Panc1 (cell line): ENCODE data around the gene KCNG2.

ENCODE experiments used
- CTCF ChIP-seq: fragments of 450-650 bp; IDR thresholded peaks from 2 replicates; pipeline ENCODE4 v1.5.1; 2017; ENCODE audit warnings: mild to moderate bottlenecking
- POLR2AphosphoS5 ChIP-seq: IDR thresholded peaks from 2 replicates; pipeline ENCODE4 v1.6.1; 2012; ENCODE audit warnings: mild to moderate bottlenecking, low read depth, low read length, moderate library complexity
- SIN3A ChIP-seq: IDR thresholded peaks from 2 replicates; pipeline ENCODE4 v1.6.1; 2012; ENCODE audit warnings: low read depth, mild to moderate bottlenecking, low read length, moderate library complexity, borderline replicate concordance; ENCODE audit not compliant: insufficient read depth

- TF ChIP-seq CTCF (no peak), POLR2AphosphoS5 (no peak), SIN3A (no peak)
These were observed 51.0 kb downstream of the KCNG2 start for GRCh38 chr18:79848579-79849327.
